HCT116 (cell line): ENCODE measurements around the gene CSF3R. TPM values are rescaled to one million over a fixed set of nuclear protein-coding genes. Genes with fewer than 3 reads are reported as not detected.

ENCODE experiments used
- ATAC-seq: fragments of 200-7000 bp; cut with Tn5 transposase; 2 replicates; pipeline ENCODE4 v1.9.1; 2020; ENCODE audit warnings: mild to moderate bottlenecking, moderate library complexity
- BruUV-seq: library from RNA; stranded (reverse); fragments of 400-500 nt; replicated peaks from 2 replicates; lab custom pipeline; 2021; lab: Mats Ljungman, UMichigan
- CTCF ChIA-PET: fragments of 300-600 bp; sonication (Branson Sonifier 250); formaldehyde crosslinking; loops from one replicate; lab custom pipeline; 2021; ENCODE audit warnings: antibody characterized with exemption; lab: Charles Lee
- POLR2A ChIA-PET: fragments of 300-600, 350-600 bp; sonication (Branson Sonifier 250); formaldehyde crosslinking; loops from one replicate; lab custom pipeline; 2021; ENCODE audit warnings: antibody characterized with exemption; lab: Charles Lee
- RAD21 ChIA-PET, 2 experiments: fragments of 300-600 bp; sonication (Branson Sonifier 250); formaldehyde crosslinking; loops; one replicate each; lab custom pipeline; 2023; ENCODE audit warnings: low total read pairs in 2 of 2; ENCODE audit not compliant: uncharacterized antibody in 2 of 2, unreplicated experiment in 2 of 2, low non-redundant PET in 1 of 2; lab: Charles Lee
- DNase-seq: peaks from one replicate; pipeline ENCODE4 v3.0.0-alpha.2; 2010; ENCODE audit warnings: low read depth, low spot score
- H2AFZ ChIP-seq: fragments of 200-600 bp; shearing (Covaris generic), sonication (generic); 2 replicates; pipeline ENCODE4 v1.6.1; 2017; ENCODE audit warnings: low read depth, mixed run types, mixed read lengths, antibody characterized with exemption, low read length; ENCODE audit not compliant: poor library complexity, severe bottlenecking
- H3K27ac ChIP-seq: 2 replicates; pipeline ENCODE4 v1.5.1; 2012; ENCODE audit warnings: low read depth, low read length
- H3K27me3 ChIP-seq: fragments of 200-600 bp; sonication (generic); 2 replicates; pipeline ENCODE4 v1.6.1; 2016; ENCODE audit warnings: mixed run types, low read length, mixed read lengths; ENCODE audit not compliant: insufficient read depth
- H3K36me3 ChIP-seq, 2 experiments: fragments of 200-500 bp in 1 of 2; fragments of 200-600 bp in 1 of 2; sonication (Bioruptor generic) in 1 of 2; sonication (generic) in 1 of 2; 2 replicates each; pipeline versions ENCODE4 v1.5.1 to v1.6.1; 2014 to 2016; ENCODE audit warnings: low read length in 2 of 2, inconsistent platforms in 1 of 2, mixed read lengths in 1 of 2, mixed run types in 1 of 2; ENCODE audit not compliant: insufficient read depth in 2 of 2, control insufficient read depth in 1 of 2
- H3K4me1 ChIP-seq, 2 experiments: fragments of 200-600 bp in 1 of 2; sonication (generic) in 1 of 2; 2 replicates each; pipeline versions ENCODE4 v1.5.1 to v1.6.1; 2012 to 2017; ENCODE audit warnings: low read length in 2 of 2, inconsistent platforms in 1 of 2, mild to moderate bottlenecking in 1 of 2, mixed read lengths in 1 of 2, mixed run types in 1 of 2, moderate library complexity in 1 of 2; ENCODE audit not compliant: insufficient read depth in 2 of 2, control insufficient read depth in 1 of 2
- H3K4me2 ChIP-seq: fragments of 200-600 bp; sonication (generic); 2 replicates; pipeline ENCODE4 v1.6.1; 2017; ENCODE audit warnings: mixed run types, low read length, mixed read lengths
- H3K4me3 ChIP-seq, 2 experiments: fragments of 200-600 bp in 1 of 2; sonication (generic) in 1 of 2; replicated peaks in 1 of 2; 2 replicates each; pipeline ENCODE4 v1.5.1; 2011 to 2016; ENCODE audit warnings: low read length in 2 of 2, control low read depth in 1 of 2, low read depth in 1 of 2, mild to moderate bottlenecking in 1 of 2, mixed read lengths in 1 of 2, mixed run types in 1 of 2
- H3K79me2 ChIP-seq: fragments of 200-600 bp; sonication (generic); 2 replicates; pipeline ENCODE4 v1.6.1; 2017; ENCODE audit warnings: mild to moderate bottlenecking, mixed run types, low read length, moderate library complexity, mixed read lengths; ENCODE audit not compliant: insufficient read depth
- H3K9ac ChIP-seq: fragments of 200-600 bp; sonication (generic); 2 replicates; pipeline ENCODE4 v1.6.1; 2016; ENCODE audit warnings: low read length, mixed read lengths
- H3K9me2 ChIP-seq: fragments of 200-600 bp; sonication (generic), shearing (Covaris generic); 2 replicates; pipeline ENCODE4 v1.6.1; 2017; ENCODE audit warnings: mixed run types, mild to moderate bottlenecking, moderate library complexity; ENCODE audit not compliant: insufficient read depth
- H3K9me3 ChIP-seq, 2 experiments: fragments of 200-500 bp in 1 of 2; fragments of 200-600 bp in 1 of 2; sonication (Bioruptor generic) in 1 of 2; sonication (generic) in 1 of 2; 2 replicates each; pipeline ENCODE4 v1.6.1; 2014 to 2017; ENCODE audit warnings: low read length in 2 of 2, mixed read lengths in 2 of 2, inconsistent platforms in 1 of 2, low read depth in 1 of 2, mild to moderate bottlenecking in 1 of 2, mixed run types in 1 of 2, moderate library complexity in 1 of 2; ENCODE audit not compliant: control insufficient read depth in 1 of 2, insufficient read depth in 1 of 2
- H4K20me1 ChIP-seq: fragments of 200-600 bp; sonication (generic), shearing (Covaris generic); 2 replicates; pipeline ENCODE4 v1.6.1; 2017; ENCODE audit warnings: mixed run types, mild to moderate bottlenecking, moderate library complexity; ENCODE audit not compliant: insufficient read depth
- EZH2phosphoT487 ChIP-seq: fragments of 200-600 bp; IDR thresholded peaks from 2 replicates; pipeline ENCODE4 v1.6.1; 2018; ENCODE audit warnings: antibody characterized with exemption, borderline replicate concordance
- JUND ChIP-seq: IDR thresholded peaks from 2 replicates; pipeline ENCODE4 v1.6.1; 2012
- POLR2A ChIP-seq: IDR thresholded peaks from 2 replicates; pipeline ENCODE4 v1.7.0; 2011; ENCODE audit warnings: borderline replicate concordance; ENCODE audit not compliant: insufficient read depth, insufficient read length; ENCODE audit errors: extremely low read depth
- TCF7L2 ChIP-seq: IDR thresholded peaks from 2 replicates; pipeline ENCODE4 v1.7.0; 2011; ENCODE audit warnings: borderline replicate concordance, inconsistent platforms; ENCODE audit not compliant: insufficient read depth, insufficient read length; ENCODE audit errors: extremely low read depth
- ZNF274 ChIP-seq: fragments of 200-500 bp; sonication (Bioruptor generic); IDR thresholded peaks from 2 replicates; pipeline ENCODE4 v1.6.1; 2014; ENCODE audit warnings: mild to moderate bottlenecking, low read depth, low read length, inconsistent platforms
- intact Hi-C: fragments of 100-400 bp; cut with micrococcal nuclease; formaldehyde crosslinking; loops from 2 replicates; pipeline ENCODE4 v1.10.0; 2022
- total RNA-seq: library from RNA; stranded (reverse); gene quantifications from one replicate; pipeline ENCODE4 v1.2.1, GENCODE V29; 2021; ENCODE audit not compliant: unreplicated experiment
- TF ChIP-seq, protein P1 (sequence below): IDR thresholded peaks from 2 replicates; pipeline ENCODE4 v1.6.1; 2012
- TF ChIP-seq, protein P2 (sequence below): IDR thresholded peaks from 2 replicates; pipeline ENCODE4 v1.6.1; 2012
- TF ChIP-seq, protein P3 (sequence below), 3 experiments: fragments of 200-600 bp in 1 of 3; sonication (generic) in 1 of 3; IDR thresholded peaks in 2 of 3; conservative IDR thresholded peaks in 1 of 3; 2 replicates each; pipeline ENCODE4 v1.5.1; 2012 to 2017; ENCODE audit warnings: low read depth in 2 of 3, low read length in 2 of 3, antibody characterized with exemption in 1 of 3, borderline replicate concordance in 1 of 3, control low read depth in 1 of 3, mild to moderate bottlenecking in 1 of 3, mixed read lengths in 1 of 3, mixed run types in 1 of 3, moderate library complexity in 1 of 3; ENCODE audit not compliant: insufficient read depth in 1 of 3
- TF ChIP-seq, protein P4 (sequence below): IDR thresholded peaks from 2 replicates; pipeline ENCODE4 v1.6.1; 2011; ENCODE audit warnings: mild to moderate bottlenecking, low read length, moderate library complexity; ENCODE audit not compliant: insufficient replicate concordance; ENCODE audit errors: extremely low read depth

The CSF3R gene
- total RNA-seq, 1 experiment from 2014 or later: 0.32 TPM

DNA sequence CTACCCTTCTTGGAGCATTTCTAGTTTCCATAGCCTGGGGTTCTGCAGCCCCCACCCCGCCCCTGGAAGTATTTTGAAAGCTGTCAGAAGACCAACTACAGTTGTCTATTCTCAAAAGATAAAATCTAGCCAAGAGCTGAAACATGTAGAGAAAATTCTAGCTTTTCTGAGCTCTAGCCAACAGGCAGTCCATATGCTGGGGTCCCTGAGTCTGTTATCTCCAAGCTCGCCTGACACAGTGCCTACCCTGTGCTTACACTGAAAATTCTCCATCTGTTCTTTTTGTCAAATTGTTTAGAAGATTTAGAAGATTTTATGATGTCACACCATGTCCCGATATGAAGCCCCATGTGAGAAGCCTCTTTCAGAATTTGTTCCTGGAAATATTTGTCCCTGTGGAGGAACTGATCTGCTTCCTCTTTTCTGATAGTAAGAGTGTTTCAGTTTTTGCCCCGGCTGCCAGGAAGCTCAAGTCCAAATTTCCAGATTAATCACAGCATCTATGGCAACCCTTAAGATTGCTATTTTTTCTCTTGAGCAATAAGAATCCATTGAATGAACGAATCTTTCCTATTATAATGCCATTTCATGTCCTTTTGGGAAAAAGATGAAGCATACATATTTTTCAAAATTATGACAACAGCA lies 23.7 kb upstream of the CSF3R start:
- DNase-seq (no peak), ATAC-seq (no peak)
- no peaks in the 10 kb centered on the region for H3K9me2 ChIP-seq
- H2AFZ ChIP-seq: no peak overlapping the region
- H3K9ac ChIP-seq: no peak overlapping the region
- no TSS peak for BruUV-seq
- ChIA-PET RAD21 (no interaction called here), POLR2A (no interaction called here), CTCF (interaction anchor here (1.5 to 2.2 kb wide), 2 partner anchors 10 to 70 kb away, joined by 3 to 7 read pairs; no protein-coding TSS in a partner anchor)
- intact Hi-C loops: no loop called here
- no peaks in the 10 kb centered on the region for H3K79me2 ChIP-seq
- H3K27ac ChIP-seq: no peak overlapping the region
- TF ChIP-seq ZNF274 (no peak), TCF7L2 (no peak), JUND (no peak), EZH2phosphoT487 (no peak), POLR2A (no peak)
- TF ChIP-seq, protein P1, sequence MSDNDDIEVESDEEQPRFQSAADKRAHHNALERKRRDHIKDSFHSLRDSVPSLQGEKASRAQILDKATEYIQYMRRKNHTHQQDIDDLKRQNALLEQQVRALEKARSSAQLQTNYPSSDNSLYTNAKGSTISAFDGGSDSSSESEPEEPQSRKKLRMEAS: no peak
- TF ChIP-seq, protein P2, sequence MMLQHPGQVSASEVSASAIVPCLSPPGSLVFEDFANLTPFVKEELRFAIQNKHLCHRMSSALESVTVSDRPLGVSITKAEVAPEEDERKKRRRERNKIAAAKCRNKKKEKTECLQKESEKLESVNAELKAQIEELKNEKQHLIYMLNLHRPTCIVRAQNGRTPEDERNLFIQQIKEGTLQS: no peak
- TF ChIP-seq, protein P3, sequence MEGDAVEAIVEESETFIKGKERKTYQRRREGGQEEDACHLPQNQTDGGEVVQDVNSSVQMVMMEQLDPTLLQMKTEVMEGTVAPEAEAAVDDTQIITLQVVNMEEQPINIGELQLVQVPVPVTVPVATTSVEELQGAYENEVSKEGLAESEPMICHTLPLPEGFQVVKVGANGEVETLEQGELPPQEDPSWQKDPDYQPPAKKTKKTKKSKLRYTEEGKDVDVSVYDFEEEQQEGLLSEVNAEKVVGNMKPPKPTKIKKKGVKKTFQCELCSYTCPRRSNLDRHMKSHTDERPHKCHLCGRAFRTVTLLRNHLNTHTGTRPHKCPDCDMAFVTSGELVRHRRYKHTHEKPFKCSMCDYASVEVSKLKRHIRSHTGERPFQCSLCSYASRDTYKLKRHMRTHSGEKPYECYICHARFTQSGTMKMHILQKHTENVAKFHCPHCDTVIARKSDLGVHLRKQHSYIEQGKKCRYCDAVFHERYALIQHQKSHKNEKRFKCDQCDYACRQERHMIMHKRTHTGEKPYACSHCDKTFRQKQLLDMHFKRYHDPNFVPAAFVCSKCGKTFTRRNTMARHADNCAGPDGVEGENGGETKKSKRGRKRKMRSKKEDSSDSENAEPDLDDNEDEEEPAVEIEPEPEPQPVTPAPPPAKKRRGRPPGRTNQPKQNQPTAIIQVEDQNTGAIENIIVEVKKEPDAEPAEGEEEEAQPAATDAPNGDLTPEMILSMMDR (IDR thresholded peaks at IDR 0.05 in 2 of 3, conservative IDR thresholded peaks at IDR 0.05 in 1 of 3; ENCODE audit: borderline replicate concordance in 1 of 3, insufficient read depth in 1 of 3, low read depth in 2 of 3, low read length in 2 of 3): no peak
- TF ChIP-seq, protein P4, sequence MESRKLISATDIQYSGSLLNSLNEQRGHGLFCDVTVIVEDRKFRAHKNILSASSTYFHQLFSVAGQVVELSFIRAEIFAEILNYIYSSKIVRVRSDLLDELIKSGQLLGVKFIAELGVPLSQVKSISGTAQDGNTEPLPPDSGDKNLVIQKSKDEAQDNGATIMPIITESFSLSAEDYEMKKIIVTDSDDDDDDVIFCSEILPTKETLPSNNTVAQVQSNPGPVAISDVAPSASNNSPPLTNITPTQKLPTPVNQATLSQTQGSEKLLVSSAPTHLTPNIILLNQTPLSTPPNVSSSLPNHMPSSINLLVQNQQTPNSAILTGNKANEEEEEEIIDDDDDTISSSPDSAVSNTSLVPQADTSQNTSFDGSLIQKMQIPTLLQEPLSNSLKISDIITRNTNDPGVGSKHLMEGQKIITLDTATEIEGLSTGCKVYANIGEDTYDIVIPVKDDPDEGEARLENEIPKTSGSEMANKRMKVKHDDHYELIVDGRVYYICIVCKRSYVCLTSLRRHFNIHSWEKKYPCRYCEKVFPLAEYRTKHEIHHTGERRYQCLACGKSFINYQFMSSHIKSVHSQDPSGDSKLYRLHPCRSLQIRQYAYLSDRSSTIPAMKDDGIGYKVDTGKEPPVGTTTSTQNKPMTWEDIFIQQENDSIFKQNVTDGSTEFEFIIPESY: no peak
- no peaks in the 10 kb centered on the region for H3K4me1 ChIP-seq
- no peaks in the 10 kb centered on the region for H3K36me3 ChIP-seq
- H4K20me1 ChIP-seq: no peaks in the 10 kb centered on the region
- H3K9me3 ChIP-seq: no peaks in the 10 kb centered on the region
- peaks cover 17% of the 10 kb centered on the region for H3K27me3 ChIP-seq
- H3K4me2 ChIP-seq: no peak overlapping the region
- no peak overlapping the region for H3K4me3 ChIP-seq
